HG03175 (cell line): ENCODE measurements around the gene S100A14.

Source experiments
- ATAC-seq: cut with Tn5 transposase; IDR thresholded peaks from one replicate; pipeline ENCODE4 v1.9.1; 2021; ENCODE audit warnings: mild to moderate bottlenecking, moderate library complexity; ENCODE audit not compliant: unreplicated experiment

Gene S100A14

GRCh38 chr1:153639280-153639679 is 23.2 kb upstream of the S100A14 start:
- no peak for ATAC-seq

GRCh38 chr1:153638261-153638660 is 22.1 kb upstream of the S100A14 start:
- no peak for ATAC-seq

GRCh38 chr1:153636312-153636711 is 20.2 kb upstream of the S100A14 start:
- ATAC-seq = no peak

GRCh38 chr1:153635872-153636271 is 19.7 kb upstream of the S100A14 start:
- ATAC-seq = no peak

- ATAC-seq = peak; percentile 89
Observed at GRCh38 chr1:153633754-153634665, 17.9 kb upstream of the S100A14 start, which contains the start of gene CHTOP. TSS of gene CHTOP (plus strand) at chr1:153634066. CDS start at chr1:153636589, 2,523 bp downstream.

GRCh38 chr1:153633161-153633753 is 17.1 kb upstream of the S100A14 start:
- peak; percentile 3 for ATAC-seq

GRCh38 chr1:153631047-153632022 is 15.2 kb upstream of the S100A14 start:
- no peak for ATAC-seq

GRCh38 chr1:153630384-153630783 is 14.3 kb upstream of the S100A14 start:
- ATAC-seq = no peak

GRCh38 chr1:153629971-153630370 is 13.8 kb upstream of the S100A14 start:
- ATAC-seq = no peak

GRCh38 chr1:153629343-153629665 is 13.2 kb upstream of the S100A14 start:
- ATAC-seq = no peak

GRCh38 chr1:153628638-153629342 is 12.7 kb upstream of the S100A14 start:
- ATAC-seq = no peak

GRCh38 chr1:153627715-153628626 is 11.8 kb upstream of the S100A14 start, which contains the start of gene S100A1:
TSS of gene S100A1 (plus strand) at chr1:153628434. CDS start at chr1:153630522, 2,088 bp downstream.
- ATAC-seq = no peak

GRCh38 chr1:153626904-153627714 is 11.0 kb upstream of the S100A14 start, which contains the start of gene S100A13:
TSS of gene S100A13 (minus strand) at chr1:153627505. CDS start at chr1:153626472, 1,033 bp downstream.
- no peak for ATAC-seq

GRCh38 chr1:153626477-153626903 is 10.4 kb upstream of the S100A14 start:
- no peak for ATAC-seq

- ATAC-seq = no peak
Observed at GRCh38 chr1:153624965-153625611, 9.0 kb upstream of the S100A14 start.

- no peak for ATAC-seq
Observed at GRCh38 chr1:153623101-153623500, 7.0 kb upstream of the S100A14 start.

- ATAC-seq = no peak
Observed at GRCh38 chr1:153619171-153619570, 3.0 kb upstream of the S100A14 start.

GRCh38 chr1:153617663-153618062 is 1.5 kb upstream of the S100A14 start:
- peak; percentile 72 for ATAC-seq
